Ishikawa (cell line): Measurements from ENCODE around the gene HEXA.

ENCODE experiments used
- TF ChIP-seq, protein P1 (sequence below): IDR thresholded peaks from 2 replicates; pipeline ENCODE4 v1.6.1; 2012

The HEXA gene

GRCh38 chr15:72302955-72303354 lies 72.9 kb downstream of the HEXA start:
- TF ChIP-seq, protein P1, sequence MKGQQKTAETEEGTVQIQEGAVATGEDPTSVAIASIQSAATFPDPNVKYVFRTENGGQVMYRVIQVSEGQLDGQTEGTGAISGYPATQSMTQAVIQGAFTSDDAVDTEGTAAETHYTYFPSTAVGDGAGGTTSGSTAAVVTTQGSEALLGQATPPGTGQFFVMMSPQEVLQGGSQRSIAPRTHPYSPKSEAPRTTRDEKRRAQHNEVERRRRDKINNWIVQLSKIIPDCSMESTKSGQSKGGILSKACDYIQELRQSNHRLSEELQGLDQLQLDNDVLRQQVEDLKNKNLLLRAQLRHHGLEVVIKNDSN, result no peak
